Measurements from ENCODE around the gene TREML2.

DNA sequence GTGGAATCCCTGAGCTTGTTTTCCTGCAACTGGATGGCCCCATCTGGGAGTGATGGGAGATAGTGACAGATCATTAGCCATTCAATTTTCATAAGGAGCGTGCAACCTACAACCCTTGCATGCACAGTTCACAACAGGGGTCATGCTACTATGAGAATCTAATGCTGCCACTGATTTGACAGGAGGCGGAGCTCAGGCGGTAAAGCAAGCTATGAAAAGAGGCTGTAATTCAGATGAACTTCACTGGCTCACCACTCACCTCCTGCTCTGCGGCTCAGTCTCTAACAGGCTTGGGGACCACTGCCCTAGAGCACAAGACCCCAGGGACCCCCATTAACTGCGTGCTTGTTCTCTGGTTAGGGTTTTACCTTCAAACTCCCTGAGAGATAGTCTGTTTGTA lies 14.8 kb upstream of the TREML2 start:
- TF ChIP-seq, protein P1, sequence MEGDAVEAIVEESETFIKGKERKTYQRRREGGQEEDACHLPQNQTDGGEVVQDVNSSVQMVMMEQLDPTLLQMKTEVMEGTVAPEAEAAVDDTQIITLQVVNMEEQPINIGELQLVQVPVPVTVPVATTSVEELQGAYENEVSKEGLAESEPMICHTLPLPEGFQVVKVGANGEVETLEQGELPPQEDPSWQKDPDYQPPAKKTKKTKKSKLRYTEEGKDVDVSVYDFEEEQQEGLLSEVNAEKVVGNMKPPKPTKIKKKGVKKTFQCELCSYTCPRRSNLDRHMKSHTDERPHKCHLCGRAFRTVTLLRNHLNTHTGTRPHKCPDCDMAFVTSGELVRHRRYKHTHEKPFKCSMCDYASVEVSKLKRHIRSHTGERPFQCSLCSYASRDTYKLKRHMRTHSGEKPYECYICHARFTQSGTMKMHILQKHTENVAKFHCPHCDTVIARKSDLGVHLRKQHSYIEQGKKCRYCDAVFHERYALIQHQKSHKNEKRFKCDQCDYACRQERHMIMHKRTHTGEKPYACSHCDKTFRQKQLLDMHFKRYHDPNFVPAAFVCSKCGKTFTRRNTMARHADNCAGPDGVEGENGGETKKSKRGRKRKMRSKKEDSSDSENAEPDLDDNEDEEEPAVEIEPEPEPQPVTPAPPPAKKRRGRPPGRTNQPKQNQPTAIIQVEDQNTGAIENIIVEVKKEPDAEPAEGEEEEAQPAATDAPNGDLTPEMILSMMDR (IDR thresholded peaks at IDR 0.05), result no peak
- no peak for TF ChIP-seq POLR2A (IDR thresholded peaks at IDR 0.05)

Measured in stomach (tissue), 4 donors.